Measurements from ENCODE around the gene CACNA2D3.
"Not testable (repeated sequence)": the region's sequence is repeated elsewhere in the genome, so short reads cannot be mapped to it uniquely, and the experiment has no call there.

DNA sequence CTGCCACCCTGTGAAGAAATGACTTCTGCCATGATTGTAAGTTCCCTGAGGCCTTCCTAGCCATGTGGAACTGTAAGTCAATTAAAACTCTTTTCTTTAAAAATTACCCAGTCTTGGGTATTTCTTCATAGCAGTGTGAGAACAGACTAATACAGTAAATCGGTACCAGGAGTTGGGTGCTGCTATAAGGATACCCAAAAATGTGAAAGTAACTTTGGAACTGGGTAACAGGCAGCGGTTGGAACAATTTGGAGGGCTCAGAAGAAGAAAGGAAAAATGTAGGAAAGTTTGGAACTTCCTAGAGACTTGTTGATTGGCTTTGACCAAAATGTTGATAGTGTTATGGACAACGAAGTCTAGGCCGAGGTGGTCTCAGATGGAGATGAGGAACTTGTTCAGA lies 6.2 kb upstream of the CACNA2D3 start:
- TF ChIP-seq POLR2AphosphoS5 (IDR thresholded peaks at IDR 0.05; ENCODE audit: borderline replicate concordance, low read depth, low read length); EZH2 (IDR thresholded peaks at IDR 0.05): not testable (repeated sequence)
